ENCODE results near the gene GSAP.

The GSAP gene

DNA sequence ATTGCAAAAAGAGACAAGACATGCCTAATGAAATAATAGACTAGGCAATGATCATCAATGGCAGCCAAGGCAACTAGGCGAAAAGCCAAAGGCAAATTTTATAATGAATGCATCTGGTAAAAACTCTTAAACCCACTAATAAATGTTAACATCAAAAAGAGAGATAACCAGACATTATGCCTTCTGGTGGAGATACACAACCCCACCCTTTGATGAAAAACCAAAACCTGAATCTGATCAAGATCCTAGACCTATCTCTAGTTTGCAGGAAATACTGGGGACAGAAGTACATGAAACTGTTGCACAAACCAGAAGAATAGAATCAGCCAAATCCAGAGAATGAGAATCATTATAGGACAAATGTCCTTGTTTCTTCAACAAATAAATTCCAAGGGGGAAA lies 22.0 kb upstream of the GSAP start:
- DNase-seq, result no peak

DNA sequence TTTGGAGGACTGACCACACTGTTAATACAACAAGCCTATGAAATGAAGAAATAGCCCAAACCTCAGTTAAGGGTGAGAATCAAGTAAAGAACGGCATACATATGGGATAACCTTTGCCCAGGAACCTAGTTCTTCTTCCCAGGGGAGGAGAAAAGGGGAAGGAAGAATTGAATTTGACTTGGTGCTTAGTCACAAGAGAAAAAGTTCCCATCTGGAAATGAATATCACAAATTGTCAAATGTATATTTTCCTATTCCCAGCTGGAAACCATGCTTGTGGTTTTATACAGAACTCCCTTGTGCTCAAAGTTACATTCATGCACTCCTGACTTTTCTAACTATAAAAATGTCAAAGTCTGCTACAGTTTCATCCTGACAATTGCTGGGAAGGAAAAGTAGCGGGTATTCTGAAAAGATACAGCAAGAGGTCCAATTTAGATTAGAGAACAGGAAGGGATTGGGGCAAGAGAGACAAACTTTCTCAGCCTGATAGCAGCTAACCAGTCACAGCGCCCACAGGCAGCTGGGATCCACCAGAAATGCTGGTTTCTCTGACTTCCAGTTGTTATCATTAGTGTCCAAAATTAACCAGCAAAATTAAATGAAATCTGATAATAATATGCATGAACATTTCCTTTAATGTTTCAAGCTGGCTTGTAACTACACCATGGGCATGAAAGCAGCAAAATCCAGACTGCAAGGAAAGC lies 18.6 kb upstream of the GSAP start:
- DNase-seq, result no peak

DNA sequence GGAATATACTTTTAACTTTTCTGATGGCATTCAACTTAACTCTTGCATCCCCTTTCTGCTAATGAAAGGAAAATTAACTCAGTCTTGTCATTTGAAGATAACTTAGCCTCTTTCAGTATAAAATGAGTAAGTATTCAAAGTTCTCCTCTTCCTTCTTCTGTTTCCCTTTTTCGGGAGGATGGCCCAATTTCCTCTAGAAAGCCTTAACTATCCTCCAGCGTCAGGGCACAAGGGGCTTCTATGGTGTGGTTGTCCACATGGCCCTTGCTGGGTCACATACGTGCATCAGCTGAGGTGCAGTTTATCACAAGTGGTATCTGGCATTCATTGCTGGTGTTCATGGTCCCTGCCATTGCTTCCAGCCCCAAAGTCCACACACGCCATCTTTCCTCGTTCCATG lies 17.8 kb upstream of the GSAP start:
- DNase-seq, result no peak

DNA sequence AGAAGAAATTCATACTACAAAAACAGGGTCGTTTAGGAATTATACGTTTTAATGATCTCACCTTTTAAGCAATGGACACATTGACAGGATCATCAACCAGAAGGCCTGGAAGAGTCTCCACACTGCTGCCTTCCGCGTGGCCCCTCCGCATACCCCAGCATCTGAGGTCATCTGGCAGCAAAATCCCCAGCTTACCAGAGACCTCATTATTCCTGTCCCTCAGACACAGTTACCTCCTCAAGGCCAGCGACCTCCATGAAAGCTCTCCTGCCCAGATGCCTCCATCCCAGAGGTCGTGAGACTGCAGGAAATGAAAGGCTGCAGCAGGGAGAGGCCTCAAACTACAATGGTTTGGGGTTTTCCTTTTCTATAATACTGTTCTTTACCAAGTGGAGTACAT lies 14.8 kb upstream of the GSAP start:
- DNase-seq, result no peak

DNA sequence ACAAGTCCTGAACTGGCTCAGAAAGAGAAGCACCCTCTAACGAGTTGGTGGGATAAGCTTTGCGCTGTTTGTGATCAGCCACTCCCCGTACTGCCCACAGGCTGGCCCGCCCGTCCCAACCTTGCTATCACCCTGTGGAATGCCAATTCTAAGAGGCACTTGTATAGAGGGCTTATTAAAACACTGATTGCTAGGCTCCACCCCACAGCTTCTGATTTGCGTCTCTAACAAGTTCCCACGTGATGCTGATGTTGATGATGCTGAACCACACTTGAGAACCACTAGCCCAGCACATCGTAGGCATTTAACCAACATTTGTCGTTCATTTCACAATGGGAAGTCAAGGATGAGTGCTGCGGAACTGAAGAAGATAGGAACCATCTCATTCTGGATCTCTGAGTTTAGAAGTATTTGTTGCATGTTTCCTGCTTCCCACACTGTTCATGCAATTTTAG lies 12.7 kb upstream of the GSAP start:
- DNase-seq, result no peak

DNA sequence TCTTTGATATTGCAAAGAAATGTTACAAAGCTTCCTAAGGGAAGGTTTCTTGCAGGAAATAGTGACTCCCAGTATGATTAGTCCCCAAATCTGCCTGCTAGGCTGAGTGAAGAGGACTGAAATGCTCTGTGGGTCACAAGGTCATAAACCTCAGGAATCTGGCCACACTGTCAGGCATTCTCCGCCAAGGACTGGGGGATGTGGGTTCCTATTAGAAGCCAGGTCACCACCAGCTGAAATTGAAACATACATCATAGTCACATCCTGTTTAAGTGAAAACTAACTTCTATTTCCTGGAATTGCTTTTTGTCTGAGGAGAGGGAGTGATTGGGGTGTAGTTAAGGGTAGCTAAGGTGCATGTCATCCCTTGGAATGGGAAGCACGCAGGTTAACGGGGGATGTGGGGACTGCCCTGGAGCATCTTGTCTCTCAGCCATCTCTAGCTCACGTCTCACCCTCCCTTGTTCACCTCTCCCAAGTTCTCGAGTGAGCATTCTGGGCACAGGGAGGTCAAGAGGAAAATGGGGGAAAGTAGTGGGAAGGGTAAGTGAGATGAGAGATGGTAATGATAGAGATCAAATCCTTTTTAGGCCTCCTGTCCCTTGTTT lies 12.0 kb upstream of the GSAP start:
- DNase-seq, result no peak

DNA sequence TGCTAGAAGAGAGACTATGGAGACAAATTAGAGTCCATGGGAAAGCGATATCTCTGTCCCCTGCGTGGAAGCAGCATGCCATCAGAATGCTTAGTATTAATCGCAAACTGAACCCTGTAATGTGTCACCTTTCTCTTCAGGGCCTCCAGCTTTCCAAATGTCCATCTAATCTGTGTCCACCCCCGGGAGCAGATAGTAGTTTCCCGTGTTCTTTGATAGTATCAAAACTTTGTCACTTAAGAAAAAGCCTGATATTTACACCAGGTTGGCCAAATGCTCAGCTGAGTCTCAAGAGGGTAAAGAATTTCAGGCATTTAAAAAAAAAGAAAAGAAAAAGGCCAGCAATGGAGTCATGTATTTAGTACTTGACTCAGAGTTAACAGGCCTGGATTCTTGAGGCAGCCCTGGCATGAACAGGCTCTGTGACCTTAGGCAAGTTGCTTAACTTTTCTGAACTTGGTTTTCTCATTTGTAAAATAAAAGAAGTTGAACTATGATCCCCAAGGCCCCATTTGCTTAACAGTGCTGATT lies 10.4 kb upstream of the GSAP start:
- no peak for DNase-seq

DNA sequence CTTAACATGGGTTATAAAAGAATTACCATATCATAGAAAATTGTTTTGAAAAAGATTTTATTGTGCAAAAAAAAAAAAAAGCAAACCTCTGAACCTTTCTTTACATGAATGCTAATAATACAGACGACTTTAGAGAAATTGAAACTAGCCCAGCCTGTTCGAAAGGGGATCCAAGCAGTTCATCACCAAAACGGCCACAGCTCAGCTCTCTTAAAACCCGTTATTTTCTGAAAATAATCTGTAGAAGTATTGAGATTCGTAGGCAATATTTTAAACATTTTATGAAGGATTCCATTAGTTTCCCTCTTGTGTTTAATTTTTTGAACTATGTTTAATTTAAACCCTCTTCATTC lies 9.9 kb upstream of the GSAP start:
- DNase-seq, result no peak

DNA sequence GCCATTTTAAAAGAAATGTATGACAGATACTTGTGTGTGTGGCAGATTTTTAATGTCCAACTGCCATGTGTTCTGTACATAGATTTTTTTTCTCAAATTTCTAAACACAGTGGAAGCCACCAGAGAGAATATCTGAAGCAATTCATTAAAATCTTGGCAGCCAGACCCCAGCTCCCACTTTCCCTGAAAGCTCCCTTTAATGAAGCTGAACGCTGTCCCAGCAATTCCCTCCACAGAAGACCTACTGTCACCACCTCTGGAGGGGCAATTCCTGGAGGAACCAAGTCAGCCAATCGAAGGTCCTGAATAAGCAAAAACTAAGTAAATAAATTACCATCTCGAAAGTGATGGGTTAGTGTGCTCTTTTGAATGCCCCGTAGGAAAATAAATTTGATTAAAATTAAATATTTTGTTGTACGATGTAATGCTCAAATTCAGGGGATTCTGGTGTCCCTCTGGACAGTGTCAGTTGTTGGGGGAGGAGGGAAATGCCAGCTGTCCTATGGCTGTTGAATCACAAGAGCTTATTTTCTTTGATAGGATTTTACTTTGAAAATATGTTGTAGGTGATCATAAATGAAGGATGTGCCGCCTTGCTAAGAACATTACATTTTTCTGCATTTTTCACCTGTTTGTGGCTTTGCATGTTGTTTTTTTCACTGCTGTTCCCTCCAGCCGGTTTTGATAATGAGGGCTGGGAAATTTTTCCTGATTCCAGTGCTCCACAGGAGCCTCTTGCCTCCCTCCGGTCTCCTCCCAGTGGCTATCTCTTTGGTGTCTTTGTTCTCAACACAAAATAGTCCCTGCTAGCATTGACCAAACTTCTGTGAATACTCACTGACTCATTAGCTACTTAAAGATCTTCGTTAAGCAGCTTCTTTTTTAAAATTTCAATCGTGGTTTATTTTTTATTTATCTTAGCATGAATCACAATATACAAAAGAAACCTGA lies 9.2 kb upstream of the GSAP start:
- DNase-seq, result no peak

DNA sequence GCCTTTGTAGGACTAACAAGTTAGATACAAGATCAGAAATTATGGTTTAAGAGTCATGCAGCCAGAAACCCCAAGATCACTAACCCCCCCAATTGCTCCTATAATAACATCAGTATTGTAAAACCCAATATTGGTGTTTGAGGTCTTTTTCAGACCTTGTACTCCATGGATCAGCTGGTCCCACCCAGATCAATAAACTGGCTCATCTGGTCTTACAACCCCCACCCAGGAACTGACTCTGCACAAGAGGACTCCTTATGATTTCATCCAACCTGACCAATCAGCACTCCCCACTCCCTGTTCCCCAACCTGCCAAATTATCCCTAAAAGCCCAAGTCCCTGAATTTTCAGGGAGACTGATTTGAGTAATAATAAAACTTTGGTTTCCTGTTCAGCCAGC lies 6.4 kb upstream of the GSAP start:
- no peak for DNase-seq

DNA sequence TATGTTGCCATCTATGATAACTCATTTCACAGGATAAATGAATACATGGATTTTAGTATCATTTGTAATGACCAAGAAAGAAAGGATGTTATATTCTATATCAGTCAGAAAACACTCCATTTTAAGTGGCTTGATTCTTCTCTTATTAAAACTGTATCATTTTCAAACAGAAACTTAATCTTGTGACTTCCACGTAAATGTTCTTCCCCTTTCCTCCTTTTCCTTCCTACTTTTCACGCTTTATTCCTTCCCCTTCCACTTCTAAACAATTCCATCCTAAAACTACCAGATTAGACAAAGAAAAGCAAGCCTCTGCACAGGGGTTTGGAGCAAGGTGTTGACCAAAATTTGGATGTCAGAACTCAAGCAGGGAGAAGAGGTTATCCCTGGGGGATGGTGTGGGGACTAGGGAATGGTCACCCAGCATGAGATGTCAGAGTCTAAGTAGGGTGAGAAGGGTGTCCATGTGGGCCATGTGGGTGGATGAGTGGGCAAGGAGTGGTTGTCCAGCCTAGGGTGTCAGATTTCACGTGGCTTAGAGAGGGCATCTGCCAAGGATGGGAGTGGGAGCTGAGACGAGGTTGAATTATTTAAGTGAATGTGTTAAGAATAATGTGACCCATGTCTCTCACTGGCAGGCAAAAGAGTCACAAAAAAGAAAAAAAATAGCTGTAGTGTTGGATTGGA lies 5.0 kb upstream of the GSAP start:
- no peak for DNase-seq

DNA sequence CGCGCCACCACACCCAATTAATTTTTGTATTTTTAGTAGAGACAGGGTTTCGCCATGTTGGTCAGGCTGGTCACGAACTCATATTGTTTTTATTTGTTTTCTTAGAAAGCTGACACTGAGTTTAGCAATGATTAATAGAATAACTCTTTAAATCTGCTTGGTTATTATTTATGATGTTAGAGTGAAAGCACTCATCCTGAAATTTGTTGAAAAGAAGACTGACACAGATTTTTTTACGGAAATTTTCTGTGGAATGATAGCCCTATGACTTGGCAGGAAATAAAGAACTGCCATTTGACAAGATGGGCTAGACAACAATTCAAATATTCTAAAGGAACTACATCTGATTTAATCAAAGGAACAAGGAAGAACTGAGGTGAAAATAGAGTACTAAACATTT lies 4.3 kb upstream of the GSAP start:
- DNase-seq, result no peak

DNA sequence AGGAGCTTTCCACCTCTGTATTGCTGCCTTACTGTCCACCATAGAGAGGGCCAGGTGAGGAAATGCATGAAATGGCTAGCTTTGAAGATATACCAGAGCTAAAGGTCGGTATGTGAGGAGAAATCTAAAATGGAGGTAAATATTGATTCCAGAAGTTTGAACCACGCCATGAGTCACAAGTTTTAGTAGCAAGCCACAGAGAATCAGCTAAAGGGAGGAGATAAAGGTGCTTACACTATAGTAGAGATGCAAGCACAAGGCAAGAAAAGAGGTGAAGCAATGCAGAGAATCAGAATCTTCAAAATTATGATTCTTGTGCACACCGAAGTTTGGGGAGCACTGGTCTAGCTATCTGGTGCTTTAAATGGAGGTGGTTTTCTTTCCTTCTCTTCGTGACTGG lies 3.0 kb upstream of the GSAP start:
- DNase-seq, result no peak

DNA sequence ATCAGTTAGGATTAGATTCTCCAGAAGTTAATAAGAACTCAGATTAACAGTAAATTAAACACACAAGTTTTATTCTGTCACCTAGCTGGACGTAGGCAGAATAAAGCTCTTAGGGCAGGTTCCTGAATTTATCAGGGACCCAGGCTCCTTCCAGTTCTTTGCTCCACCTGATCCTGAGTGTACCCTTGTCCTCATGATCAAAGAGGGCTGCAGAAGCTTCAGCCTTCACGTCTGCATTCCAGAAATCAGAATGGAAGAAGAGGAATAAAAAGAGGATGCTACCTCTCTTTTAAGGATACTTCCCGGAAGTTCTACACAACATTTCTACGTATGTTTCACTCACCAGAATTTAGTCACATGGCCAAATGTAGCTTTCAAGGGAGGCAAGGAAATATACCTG lies 1.7 kb upstream of the GSAP start:
- no peak for DNase-seq

DNA sequence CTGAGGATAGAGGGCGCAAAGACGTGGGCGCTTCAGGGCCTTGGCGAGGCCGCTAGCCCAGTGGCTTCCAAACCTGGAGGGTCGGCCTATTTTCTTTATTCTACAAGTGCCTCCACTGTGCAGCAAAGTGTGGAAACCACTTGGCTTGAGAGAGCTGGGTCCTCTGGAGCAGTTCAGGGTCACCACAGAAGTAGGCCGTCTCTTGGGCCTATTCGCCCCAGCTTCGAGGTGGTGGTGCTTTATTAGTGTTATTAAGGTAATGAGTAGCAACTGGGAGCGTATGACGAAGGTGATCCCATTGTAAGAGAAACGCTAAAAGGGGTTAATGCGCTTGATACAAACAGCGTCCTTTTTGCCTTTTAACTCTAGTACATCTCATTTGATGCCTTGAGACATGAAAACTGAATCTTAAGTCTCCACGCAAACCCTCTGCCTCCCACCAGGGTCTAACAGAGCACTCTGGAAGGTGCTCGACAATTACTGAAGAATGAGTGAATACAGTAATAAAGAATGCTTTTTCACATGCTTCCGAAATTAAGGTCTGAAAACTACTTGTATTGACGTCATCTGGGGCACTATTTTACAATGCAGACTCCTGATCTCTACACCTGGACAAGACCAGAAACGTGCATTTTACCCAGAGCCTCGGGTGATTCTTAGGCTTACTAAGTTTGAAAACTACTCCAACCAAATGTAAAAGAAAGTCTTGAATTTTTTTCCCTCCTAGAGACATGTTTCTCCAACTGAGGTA lies 647 bp upstream of the GSAP start:
- DNase-seq, result no peak

DNA sequence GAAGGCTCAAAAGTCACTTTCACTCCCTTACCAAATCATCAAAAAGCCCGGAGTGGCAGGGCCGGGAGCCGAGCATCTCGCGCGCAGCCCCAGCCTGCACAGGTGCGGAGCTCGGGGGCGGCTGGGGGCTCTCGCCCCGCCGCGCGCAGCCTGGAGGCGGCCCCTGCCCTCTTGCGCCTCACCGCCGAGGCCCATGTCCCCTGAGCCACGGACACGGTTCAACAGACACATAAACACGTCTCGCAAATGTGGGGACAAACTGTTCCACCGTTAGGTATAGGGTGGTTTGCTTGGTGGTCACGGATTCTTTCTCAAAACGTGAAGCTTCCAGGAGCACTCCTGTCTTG lies 700 bp downstream of the GSAP start:
- no peak for DNase-seq

DNA sequence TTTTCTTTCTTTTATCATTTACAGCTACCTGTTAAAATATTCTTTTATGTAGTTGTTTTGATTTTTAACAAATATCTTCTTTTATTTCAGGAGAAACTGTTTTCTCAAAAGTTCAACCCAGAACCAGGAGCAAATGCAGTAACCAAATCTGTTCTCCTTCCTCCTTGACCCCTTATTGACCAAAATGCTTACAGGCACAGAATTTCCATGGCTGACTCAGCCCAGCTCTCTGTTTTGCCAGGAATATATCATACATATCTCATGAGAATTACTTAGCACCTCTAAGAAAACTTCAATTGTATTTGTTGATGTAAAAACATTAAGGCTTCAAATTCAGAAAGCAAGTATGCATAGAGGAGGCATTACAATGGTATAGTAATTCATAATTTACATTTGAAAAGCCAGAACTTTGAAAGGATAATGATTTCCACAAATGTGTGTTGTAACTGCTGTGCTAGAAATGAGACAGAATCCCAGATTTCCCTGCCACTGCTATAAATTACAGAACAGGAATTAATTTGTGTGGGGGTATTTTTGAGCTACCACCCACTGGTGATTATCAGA lies 2.2 kb downstream of the GSAP start:
- no peak for DNase-seq

DNA sequence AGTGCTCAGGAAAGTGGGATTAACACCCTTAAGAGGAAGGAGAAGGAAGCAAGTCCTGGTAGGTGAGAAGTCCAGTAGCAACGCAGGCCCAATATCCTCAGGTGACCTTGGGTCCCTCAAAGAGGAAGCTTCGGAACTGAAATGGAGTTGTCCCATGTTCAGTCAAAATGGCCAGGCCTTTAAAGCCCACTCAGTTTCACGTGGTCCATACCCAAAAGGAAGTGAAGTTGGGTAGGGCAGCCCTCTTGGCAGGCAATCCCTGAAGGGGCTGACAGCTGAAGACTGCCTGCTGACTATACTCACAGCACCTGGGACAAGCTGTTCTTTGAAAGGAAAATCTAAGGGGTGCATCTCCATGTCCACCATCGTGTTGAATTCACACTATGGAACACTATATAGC lies 3.0 kb downstream of the GSAP start:
- DNase-seq, result no peak

DNA sequence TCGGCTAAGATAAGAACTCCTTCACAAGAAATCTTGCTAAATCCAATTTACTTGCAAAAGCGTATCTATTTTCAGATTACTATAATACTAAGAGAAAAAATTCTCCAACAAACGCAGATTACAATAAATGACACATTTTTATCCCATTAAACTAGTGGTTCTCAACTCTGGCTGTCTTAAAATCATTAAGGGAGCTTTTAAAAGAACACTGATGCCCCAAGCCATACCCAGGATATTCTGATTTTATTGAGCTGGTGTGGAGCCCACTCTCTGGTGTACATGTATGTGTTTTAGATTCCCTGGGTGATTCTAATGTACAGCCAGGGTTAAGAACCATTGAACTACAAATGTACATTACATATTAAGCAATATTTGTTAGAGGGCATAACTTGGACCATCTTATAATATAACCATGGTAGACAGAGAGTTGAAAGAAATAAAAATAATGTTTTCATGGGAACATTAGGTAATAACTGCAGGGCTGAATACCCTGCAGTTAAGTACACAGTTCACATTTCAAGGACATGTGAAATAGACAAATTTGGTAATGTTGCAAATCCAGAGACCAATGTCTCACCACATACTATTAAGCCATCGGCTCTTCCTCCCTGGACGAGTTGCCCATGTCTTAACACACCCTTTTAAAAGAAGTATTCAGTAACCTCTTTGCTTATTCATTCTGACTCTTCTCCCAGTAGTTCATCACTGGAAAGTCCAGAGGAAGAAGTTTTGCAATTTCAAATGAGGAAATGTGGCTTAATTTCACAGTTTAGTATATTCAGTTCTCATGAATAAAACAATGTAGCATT lies 6.2 kb downstream of the GSAP start:
- DNase-seq, result no peak

DNA sequence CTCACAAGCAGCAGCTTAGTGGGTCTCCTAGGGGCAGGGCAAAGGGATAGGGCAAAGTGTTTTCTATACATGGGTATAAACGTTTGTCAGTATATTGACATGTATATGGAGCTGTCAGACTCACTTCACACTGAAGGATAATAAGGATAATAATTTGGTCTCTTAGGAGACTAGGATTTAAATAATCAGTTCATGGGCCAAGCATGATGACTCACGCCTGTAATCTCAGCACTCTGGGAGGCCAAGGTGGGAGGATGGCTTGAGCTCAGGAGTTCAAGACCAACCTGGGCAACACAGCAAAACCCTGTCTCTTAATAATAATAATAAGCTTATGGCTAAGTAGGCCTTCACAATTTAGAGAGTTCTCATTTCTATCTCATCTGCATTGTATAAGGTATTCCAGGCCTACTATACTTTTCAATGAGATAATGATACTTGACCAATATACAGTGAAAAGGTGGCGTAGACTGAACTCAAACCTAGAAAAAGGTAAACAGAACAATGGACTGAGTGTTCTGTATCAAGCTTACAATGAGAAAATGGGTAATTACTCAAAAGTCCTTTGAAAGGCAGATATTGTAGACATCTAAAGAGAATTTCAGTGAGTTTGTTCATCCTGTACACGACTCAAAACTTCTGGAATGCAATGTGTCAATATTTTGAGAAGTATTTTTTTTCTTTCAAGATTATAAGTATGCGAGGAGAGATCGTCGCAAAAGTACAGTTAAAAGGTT lies 7.0 kb downstream of the GSAP start:
- no peak for DNase-seq

DNA sequence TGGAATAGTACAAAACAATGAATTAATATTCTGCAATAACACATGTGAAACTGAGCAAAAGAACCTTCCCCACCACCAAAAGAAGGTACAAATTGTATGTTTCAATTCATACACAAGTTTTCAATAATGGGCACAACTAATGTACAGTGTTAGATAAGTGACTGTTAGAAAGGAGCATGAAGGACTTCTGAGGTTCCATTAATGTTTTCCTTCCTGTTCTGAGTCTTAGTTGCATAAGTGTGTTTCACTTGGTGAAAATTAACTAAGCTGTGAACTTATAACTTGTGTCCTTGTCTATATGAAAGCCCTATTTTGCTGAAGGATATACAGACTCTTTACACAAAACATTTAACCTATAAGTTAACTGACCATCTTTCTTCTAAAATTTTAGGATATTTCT lies 8.2 kb downstream of the GSAP start:
- DNase-seq, result no peak
